Forelimb muscle (tissue), 1 donor: ENCODE results near the gene UROC1. TPM values are rescaled to one million over a fixed set of nuclear protein-coding genes. Genes with fewer than 3 reads are reported as not detected.

ENCODE experiments used
- DNase-seq: peaks from one replicate; pipeline ENCODE4 v3.0.0-alpha.2; 2013; ENCODE audit warnings: low read depth
- polyA plus RNA-seq: library from polyadenylated mRNA; unstranded; fragments of 120-200 nt; gene quantifications from one replicate; pipeline ENCODE4 v1.2.1, GENCODE V29; 2013; ENCODE audit not compliant: insufficient read length

UROC1 gene
- polyA plus RNA-seq, 1 donor: 0.10 TPM

GRCh38 chr3:126516152-126516935 lies 1.2 kb downstream of the UROC1 start:
- no peak for DNase-seq

DNA sequence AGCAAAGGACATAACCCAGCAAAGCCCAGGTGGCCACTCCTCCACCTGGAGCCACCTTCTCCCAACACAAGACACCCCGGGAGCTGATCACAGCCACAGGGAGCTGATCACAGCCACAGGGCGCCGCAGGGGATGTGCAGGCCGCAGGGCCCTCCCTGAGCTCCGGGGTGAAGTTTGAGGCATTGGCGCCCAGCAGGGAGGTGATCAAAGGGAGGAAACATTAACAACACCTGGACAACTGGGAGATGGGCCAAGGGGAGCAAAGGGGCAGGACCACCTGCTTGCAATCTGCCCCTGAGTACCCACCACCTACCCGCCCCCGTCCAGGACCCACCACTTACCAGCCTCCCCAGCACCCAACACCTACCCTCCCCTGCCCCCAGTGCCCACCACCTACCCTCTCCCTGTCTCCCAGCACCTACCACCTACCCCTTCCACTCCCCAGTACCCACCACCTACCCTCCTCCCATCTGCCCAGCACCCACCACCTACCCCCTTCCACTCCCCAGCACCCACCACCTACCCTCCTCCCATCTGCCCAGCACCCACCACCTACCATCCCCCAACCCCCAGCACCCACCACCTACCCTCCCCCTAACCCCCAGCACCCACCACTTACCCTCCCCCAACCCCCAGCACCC lies 2.4 kb downstream of the UROC1 start:
- no peak for DNase-seq

GRCh38 chr3:126514161-126514560 lies 3.4 kb downstream of the UROC1 start:
- DNase-seq: no peak

GRCh38 chr3:126512916-126513650 lies 4.5 kb downstream of the UROC1 start:
- DNase-seq: no peak

- no peak for DNase-seq
These were observed 5.5 kb downstream of the UROC1 start for GRCh38 chr3:126512026-126512425.

DNA sequence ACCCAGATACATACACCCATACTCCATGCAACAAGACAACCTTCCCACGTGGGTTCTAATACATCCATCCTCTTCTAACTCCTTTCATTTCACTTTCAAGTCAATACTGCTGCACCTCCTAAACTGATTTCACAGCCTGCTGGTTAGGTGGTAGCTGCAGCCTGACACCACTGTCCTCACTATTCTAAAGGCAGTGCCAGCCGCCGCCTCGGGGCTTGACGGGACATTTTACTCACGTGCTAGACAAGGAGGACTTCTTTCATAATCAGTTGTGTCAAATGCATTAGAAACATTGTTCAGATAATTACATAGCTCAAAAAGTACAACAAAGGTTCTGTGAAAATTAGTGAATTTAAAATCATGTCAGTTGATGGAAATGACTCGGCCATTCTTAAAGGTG lies 6.3 kb downstream of the UROC1 start:
- DNase-seq: no peak

- DNase-seq: no peak
These were observed 7.2 kb downstream of the UROC1 start for GRCh38 chr3:126510308-126510910.

- DNase-seq: no peak
These were observed 7.8 kb downstream of the UROC1 start for GRCh38 chr3:126509597-126510307.

GRCh38 chr3:126508564-126508964 lies 9.0 kb downstream of the UROC1 start:
- no peak for DNase-seq

GRCh38 chr3:126507886-126508285 lies 9.7 kb downstream of the UROC1 start:
- no peak for DNase-seq

GRCh38 chr3:126503701-126504100 lies 13.9 kb downstream of the UROC1 start:
- no peak for DNase-seq

DNA sequence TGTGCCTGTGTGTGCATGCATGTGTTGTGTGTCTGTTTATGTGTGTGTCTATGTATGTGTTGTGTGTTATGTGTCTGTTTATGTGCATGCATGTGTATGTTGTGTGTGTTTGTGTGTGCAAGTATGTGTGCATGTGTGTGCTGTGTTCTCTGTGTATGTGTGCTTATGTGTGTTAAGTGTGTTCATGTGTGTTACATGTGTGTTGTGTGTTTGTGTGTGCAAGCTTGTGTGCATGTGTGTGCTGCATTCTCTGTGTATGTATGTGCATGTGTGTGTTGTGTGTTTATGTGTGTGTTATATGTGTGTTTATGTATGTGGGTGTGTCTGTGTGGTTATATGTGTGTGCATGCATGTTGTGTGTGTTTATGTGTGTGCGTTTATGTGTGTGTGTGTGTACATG lies 14.9 kb downstream of the UROC1 start:
- no peak for DNase-seq

- DNase-seq: no peak
These were observed 15.8 kb downstream of the UROC1 start for GRCh38 chr3:126501736-126502135.

DNA sequence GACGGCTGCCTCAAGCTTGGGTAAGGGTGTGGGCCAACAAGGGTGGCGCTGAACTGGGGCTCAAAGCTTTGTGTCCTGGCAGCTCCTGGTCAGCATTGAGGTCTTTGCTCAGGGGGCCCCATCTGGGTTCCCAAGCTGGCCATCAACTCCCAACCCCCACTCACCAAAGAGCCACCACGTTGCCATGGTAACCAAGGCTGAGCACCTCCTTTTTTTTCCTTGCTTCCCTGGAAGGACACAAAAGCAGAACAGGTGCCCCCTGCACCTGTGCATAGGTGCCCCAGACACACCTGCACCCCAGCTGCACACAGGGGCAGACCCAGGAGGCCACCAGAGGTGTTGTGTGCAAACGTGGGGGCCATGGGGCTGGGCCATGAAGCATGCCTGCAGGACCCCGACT lies 16.5 kb downstream of the UROC1 start:
- DNase-seq: no peak

- no peak for DNase-seq
These were observed 17.6 kb downstream of the UROC1 start for GRCh38 chr3:126500016-126500415.

DNA sequence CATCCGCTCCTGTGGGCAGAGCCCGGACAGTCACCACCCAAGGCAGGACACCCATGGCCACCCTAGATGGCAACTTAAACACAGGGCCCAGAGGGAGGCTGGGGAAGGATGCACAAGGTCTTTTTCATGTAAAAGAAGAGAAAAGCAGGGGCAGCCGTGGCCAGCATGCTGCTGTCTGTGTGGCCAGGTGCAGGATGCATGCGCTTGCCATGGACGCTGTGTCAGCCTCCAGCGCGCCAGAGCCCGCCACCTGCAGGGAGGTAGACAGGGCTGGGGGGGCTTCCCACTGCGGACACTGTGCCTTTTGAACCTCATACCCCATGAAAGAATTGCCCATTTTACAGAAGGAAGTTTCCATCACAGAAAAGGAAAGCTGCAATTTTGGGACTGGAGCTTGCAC lies 18.2 kb downstream of the UROC1 start:
- no peak for DNase-seq

- DNase-seq: no peak
These were observed 18.6 kb downstream of the UROC1 start for GRCh38 chr3:126498929-126499328.

DNA sequence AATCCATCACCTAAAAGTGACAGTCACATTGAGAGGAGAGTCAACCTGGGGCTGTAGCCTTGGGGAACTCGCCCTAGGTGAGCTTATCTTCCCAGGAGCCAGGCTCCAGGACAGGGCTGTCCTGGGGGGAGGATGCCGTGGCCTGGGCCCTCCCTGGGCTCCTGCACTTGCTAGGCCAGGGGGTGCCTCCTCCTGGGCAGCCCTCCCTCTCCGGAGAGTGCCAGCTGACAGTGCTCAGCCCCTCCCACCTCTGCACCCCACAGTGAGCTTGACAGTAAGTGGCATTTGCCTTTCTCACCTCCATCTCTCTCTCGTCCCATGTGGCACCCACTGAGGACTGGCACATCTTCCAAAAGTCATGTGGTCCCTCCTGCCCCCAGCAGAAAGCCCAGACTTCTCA lies 19.1 kb downstream of the UROC1 start:
- no peak for DNase-seq

- no peak for DNase-seq
These were observed 19.6 kb downstream of the UROC1 start for GRCh38 chr3:126497956-126498355.

GRCh38 chr3:126496894-126497850 lies 20.4 kb downstream of the UROC1 start:
- no peak for DNase-seq

DNA sequence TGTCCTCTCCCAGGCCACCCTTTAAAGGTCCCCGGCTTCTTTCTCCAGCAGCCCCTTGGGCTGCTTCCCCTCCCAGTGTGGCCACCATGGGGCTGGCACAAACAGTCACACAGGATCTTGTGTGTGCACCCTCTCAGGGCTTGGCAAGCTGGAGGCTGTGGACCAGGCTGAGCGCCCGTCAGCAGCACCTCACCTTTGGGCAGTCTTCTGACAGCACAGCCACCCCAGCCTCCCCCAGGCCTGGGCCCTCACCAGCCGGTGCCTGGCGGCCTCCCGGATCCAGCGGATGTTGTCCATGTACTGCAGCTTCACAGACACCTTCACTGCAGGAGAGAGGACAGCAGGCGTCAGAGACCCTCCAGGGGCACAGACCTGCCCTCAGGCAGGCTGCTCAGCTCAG lies 21.8 kb downstream of the UROC1 start:
- DNase-seq: no peak
